Stomach smooth muscle (tissue), 2 donors: ENCODE results near the gene RIT2.
A peak's percentile ranks its signal among the peaks of the same experiment; 100 is the strongest.
"Not testable (repeated sequence)": the region's sequence is repeated elsewhere in the genome, so short reads cannot be mapped to it uniquely, and the experiment has no call there.

Experiments used
- H3K27ac ChIP-seq: one replicate; pipeline ENCODE4 v1.7.0; 2013; ENCODE audit warnings: mild to moderate bottlenecking, low read length, inconsistent platforms
- H3K27me3 ChIP-seq, 2 donors: one replicate each; pipeline ENCODE4 v1.7.0; 2013; ENCODE audit warnings: low read length in 2 of 2; ENCODE audit not compliant: insufficient read depth in 2 of 2, control insufficient read depth in 1 of 2
- H3K36me3 ChIP-seq, 2 donors: one replicate each; pipeline ENCODE4 v1.7.0; 2013; ENCODE audit warnings: low read length in 2 of 2; ENCODE audit not compliant: control insufficient read depth in 2 of 2, insufficient read depth in 2 of 2
- H3K4me1 ChIP-seq: one replicate; pipeline ENCODE4 v1.7.0; 2013; ENCODE audit warnings: low read length; ENCODE audit not compliant: control insufficient read depth, insufficient read depth
- H3K4me3 ChIP-seq, 2 donors: one replicate each; pipeline ENCODE4 v1.7.0; 2013; ENCODE audit warnings: low read length in 2 of 2
- H3K9ac ChIP-seq, 2 donors: one replicate each; pipeline ENCODE4 v1.7.0; 2013; ENCODE audit warnings: low read length in 2 of 2, mild to moderate bottlenecking in 1 of 2
- H3K9me3 ChIP-seq, 2 donors: one replicate each; pipeline ENCODE4 v1.7.0; 2013; ENCODE audit warnings: low read length in 2 of 2; ENCODE audit not compliant: control insufficient read depth in 2 of 2
- donor health status: healthy.
- donor health status: Pancreatic carcinoma.

RIT2 gene

DNA sequence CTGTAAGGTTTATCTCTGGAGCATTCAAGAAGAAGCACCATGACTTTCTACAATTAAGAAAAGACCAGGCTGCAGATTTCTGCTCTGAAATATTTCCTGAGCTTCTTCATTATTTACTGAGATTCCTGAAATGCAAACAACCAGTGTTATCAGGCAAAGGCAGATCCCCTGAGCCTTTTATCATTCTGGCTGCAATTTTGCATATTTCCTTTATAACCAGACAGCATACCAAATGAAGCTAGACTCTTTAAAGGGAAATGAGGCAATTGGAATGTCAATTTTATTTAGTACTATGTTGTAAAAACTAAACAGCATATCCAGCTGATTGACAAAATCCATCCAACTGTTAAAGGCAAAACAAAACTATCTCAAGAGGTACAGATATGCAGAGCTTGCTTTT, 372.5 kb downstream of the RIT2 start:
- Histone ChIP-seq H3K4me3 (no peak overlapping the region), H3K27me3 (no peaks in the 10 kb centered on the region)

DNA sequence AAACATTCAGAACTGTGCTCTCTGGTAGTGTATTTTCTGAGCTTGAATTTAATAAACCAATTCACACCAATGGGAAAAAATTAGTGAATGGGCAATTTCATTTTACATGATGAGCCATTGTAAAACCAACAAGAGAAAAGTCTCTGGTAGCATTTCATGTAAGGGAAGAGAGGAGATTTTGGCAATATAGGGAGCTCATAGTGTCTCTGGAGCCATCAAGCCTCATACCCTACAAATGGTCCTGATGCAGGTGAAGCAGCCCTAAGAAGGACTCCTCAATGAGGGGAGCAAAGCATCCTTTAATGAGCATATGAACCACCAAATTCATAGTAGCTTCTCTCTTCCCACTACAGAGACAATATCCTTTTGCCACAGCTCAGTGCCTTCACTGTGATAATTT, 373.0 kb downstream of the RIT2 start:
- H3K4me3 ChIP-seq: no peak overlapping the region
- no peaks in the 10 kb centered on the region for H3K36me3 ChIP-seq
- H3K27ac ChIP-seq: no peak overlapping the region
- H3K4me1 ChIP-seq: no peaks in the 10 kb centered on the region
- no peaks in the 10 kb centered on the region for H3K9me3 ChIP-seq
- no peaks in the 10 kb centered on the region for H3K27me3 ChIP-seq
- no peak overlapping the region for H3K9ac ChIP-seq

More for the DNA sequence above, 372.5 kb downstream of the RIT2 start:
- no peaks in the 10 kb centered on the region for H3K9me3 ChIP-seq
- H3K9ac ChIP-seq: no peak overlapping the region
- H3K36me3 ChIP-seq: no peaks in the 10 kb centered on the region
- H3K27ac ChIP-seq: no peak overlapping the region
- no peaks in the 10 kb centered on the region for H3K4me1 ChIP-seq

DNA sequence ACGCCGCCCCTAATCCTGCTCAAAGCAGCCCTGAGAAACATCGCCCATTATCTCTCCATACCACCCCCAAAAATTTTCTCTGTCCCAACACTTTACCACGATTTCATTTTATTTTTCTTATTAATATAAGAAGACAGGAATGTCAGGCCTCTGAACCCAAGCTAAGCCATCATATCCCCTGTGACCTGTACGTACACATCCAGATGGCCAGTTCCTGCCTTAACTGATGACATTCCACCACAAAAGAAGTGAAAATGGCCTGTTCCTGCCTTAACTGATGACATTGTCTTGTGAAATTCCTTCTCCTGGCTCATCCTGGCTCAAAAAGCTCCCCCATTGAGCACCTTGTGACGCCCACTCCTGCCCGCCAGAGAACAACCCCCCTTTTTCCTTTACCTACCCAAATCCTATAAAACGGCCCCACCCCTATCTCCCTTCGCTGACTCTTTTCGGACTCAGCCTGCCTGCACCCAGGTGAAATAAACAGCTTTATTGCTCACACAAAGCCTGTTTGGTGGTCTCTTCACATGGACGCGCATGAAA, 373.6 kb downstream of the RIT2 start:
- not testable (repeated sequence) for H3K9ac ChIP-seq, H3K36me3 ChIP-seq, H3K9me3 ChIP-seq, H3K4me3 ChIP-seq, H3K27me3 ChIP-seq, H3K27ac ChIP-seq, H3K4me1 ChIP-seq

DNA sequence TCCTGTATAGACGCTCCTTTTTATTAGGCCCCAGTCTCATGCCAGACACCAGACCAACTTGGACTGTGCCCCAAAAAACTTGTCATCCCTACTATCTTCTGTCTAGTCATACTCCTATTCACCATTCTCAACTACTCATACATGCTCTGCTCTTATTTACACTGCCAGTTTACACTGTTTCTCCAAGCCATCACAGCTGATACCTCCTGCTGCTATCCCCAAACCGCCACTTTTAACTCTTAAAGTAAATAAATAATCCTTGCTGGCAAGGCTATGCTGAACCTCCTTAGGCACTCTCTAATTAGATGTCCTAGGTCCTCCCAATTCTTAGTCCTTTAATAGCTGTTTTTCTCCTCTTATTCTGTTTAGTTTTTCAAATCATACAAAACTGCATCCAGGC, 374.2 kb downstream of the RIT2 start:
- not testable (repeated sequence) for H3K9me3 ChIP-seq, H3K4me3 ChIP-seq, H3K36me3 ChIP-seq, H3K4me1 ChIP-seq, H3K27me3 ChIP-seq, H3K27ac ChIP-seq, H3K9ac ChIP-seq

DNA sequence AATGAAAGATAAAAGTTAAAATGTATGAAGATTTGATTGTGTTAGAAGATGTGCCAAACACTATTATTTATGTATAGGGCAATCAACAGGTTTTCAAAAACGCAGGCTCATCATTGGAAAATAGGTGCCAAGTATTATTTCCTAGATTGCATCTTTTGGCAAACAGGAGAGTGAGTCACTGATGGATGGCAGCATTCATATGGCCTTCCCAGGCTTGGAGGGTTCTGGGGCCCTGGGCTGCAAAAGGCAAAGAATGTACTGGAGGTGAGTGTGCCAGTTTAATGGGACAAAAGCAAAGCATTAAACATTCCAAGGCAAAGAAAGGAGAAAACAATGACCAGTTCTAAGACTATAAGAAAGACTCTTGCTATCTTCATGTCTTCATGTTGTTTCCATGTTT, 379.4 kb downstream of the RIT2 start:
- H3K27me3 ChIP-seq: no peaks in the 10 kb centered on the region
- H3K4me1 ChIP-seq: no peaks in the 10 kb centered on the region
- H3K36me3 ChIP-seq: no peaks in the 10 kb centered on the region
- no peak overlapping the region for H3K27ac ChIP-seq
- no peak overlapping the region for H3K4me3 ChIP-seq
- H3K9me3 ChIP-seq: no peaks in the 10 kb centered on the region
- H3K9ac ChIP-seq: no peak overlapping the region

DNA sequence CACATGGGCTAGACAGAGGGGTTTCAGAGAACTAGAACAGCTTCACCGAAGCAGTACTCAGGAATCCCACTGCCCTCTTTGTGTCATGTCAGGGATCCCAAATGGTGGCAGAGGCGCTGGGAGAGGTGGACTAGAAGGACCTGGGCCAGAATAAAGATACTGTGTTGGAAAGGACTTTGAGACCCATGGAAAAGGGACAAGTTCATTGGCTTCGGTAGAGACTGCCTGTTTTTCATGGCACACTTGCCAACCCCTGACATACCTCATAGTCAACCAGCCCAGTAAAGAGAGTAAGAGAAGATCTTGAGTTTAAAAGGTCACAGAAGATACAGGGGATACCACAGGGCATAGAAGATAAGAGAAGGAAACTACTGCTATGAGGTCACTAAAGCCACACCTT, 381.0 kb downstream of the RIT2 start:
- no peaks in the 10 kb centered on the region for H3K9me3 ChIP-seq

DNA sequence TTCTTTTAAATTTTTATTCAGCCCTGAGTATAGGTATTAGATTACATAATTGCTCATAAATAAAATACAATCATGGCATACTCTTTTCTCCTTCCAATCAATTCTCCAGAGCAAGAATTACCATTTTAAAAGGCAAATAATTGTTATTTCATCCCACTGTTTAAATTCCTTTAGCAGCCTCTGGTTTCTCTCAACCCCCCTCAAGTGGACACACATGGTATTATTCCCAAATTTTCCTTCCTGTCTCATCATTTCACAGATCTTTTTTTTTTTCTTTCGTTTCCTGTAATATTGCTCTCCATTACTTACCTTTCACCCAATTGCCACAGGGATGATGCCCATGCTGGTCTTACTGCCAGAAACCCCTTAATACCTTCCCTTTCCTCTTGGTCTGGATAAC, 385.2 kb downstream of the RIT2 start:
- Histone ChIP-seq H3K9me3 (no peaks in the 10 kb centered on the region), H3K4me3 (no peak overlapping the region), H3K9ac (no peak overlapping the region), H3K4me1 (no peaks in the 10 kb centered on the region), H3K27ac (no peak overlapping the region), H3K27me3 (no peaks in the 10 kb centered on the region), H3K36me3 (no peaks in the 10 kb centered on the region)

More for the DNA sequence above, 381.0 kb downstream of the RIT2 start:
- no peaks in the 10 kb centered on the region for H3K27me3 ChIP-seq
- no peaks in the 10 kb centered on the region for H3K4me1 ChIP-seq
- no peak overlapping the region for H3K4me3 ChIP-seq
- H3K9ac ChIP-seq: no peak overlapping the region
- H3K27ac ChIP-seq: no peak overlapping the region
- H3K36me3 ChIP-seq: no peaks in the 10 kb centered on the region

DNA sequence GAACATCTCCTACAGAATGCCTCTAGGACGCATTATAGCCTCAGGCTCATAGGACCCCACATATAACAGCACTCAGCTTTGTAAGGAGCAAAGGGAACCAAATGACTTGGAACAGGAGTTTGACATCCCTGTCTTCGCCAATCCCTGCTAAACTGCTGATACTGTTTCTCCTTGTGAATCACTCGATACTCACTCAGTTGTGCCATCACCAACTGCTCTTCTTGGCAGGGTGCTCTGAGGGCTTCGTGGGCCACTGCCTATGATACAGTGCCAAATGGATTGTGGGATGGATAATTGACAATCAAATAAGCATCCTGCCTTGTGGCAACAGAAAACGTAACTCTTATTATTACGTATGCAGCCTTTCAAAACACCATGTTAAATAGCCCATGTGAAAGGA, 396.3 kb downstream of the RIT2 start:
- no peak overlapping the region for H3K27ac ChIP-seq
- no peaks in the 10 kb centered on the region for H3K36me3 ChIP-seq
- no peaks in the 10 kb centered on the region for H3K27me3 ChIP-seq
- H3K4me3 ChIP-seq: no peak overlapping the region
- H3K4me1 ChIP-seq: no peaks in the 10 kb centered on the region
- no peak overlapping the region for H3K9ac ChIP-seq
- H3K9me3 ChIP-seq: no peaks in the 10 kb centered on the region

DNA sequence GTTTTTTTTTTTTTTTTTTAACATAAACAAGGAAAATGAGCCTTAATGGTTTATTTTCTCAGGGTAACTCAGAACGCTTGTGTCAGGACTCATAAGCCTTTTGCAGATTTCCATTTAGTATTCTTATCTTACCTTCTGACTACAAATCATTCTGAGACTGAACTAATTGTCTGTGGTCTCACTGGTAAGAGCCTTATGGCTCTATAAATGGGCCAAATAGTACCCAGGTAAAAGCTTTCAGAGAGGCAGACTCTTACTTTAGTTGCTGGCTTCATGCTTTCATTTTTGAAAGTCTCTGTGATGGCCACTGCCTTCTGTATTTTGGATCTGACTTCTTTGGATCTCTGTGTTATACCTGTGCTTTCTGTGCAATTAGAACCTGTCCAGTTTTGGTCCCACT, 403.4 kb downstream of the RIT2 start:
- H3K36me3 ChIP-seq: no peaks in the 10 kb centered on the region
- no peak overlapping the region for H3K4me3 ChIP-seq
- no peaks in the 10 kb centered on the region for H3K4me1 ChIP-seq
- H3K9ac ChIP-seq: no peak overlapping the region
- no peaks in the 10 kb centered on the region for H3K27me3 ChIP-seq
- no peaks in the 10 kb centered on the region for H3K9me3 ChIP-seq
- H3K27ac ChIP-seq: no peak overlapping the region

DNA sequence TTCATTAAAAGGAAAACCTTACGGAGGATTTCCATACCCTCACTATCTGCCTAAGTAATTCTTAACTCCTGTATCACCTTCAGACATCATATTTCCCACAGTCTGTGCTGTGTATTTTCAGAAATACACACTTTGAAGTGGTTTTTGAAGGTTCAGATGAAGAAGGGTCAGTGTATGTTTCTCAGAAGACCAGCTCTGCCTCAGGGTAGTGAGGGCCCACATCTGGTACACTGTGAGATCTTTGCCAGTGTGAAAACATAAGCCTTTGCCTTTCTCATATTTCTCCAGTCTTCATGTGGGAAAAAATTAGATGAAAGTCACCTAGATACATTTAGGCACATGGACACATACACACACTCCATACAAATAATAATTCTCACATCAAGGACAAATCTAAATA, 408.4 kb downstream of the RIT2 start:
- no peaks in the 10 kb centered on the region for H3K4me1 ChIP-seq
- H3K36me3 ChIP-seq: no peaks in the 10 kb centered on the region
- no peaks in the 10 kb centered on the region for H3K27me3 ChIP-seq
- no peaks in the 10 kb centered on the region for H3K9me3 ChIP-seq
- H3K4me3 ChIP-seq: no peak overlapping the region
- H3K9ac ChIP-seq: no peak overlapping the region
- H3K27ac ChIP-seq: no peak overlapping the region

DNA sequence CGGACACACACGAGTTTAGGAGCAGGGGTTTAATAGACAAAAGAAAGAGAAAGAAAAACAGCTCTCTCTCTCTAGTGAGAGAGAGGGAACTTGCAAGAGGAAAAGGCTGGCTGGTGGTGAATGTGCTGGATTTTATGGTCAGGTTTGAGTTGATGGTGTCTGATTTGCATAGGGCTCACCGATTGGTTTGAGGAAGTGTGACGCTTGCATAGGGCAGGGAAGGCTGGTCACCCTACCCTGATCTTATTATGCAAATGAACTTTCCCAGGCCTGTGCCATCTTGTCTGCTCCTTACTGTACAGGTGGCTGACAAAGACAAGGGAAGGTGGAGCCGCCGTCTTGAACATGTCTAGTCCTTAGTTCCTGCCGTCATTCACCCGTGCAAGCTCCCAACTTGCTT, 408.9 kb downstream of the RIT2 start:
- Histone ChIP-seq H3K36me3 (no peaks in the 10 kb centered on the region), H3K27ac (no peak overlapping the region), H3K4me1 (no peaks in the 10 kb centered on the region), H3K9me3 (no peaks in the 10 kb centered on the region), H3K27me3 (no peaks in the 10 kb centered on the region), H3K4me3 (peak overlapping the region in 1 of 2 donors; percentile 35), H3K9ac (no peak overlapping the region)
